ENCODE measurements around the gene MKKS.

The MKKS gene

DNA sequence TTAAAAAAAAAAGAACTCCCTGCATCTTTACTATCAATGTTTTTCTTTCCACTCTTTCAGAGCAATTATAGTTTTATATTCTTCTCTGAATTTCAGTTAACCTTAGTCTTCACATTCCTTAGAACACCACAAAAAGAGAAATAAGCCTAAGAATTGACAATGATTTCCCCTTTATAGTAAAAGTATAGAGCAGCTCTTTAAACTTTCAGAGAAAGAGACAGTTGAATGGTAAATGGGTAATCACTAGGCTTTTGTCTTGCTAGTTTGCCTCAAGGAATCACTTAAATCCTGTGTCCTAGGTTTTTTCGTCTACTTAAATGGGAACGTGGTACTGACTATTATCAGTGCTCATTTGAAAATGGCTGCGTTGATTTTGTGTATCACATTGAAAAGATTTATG lies 32.8 kb upstream of the MKKS start:
- TF ChIP-seq, protein P1, sequence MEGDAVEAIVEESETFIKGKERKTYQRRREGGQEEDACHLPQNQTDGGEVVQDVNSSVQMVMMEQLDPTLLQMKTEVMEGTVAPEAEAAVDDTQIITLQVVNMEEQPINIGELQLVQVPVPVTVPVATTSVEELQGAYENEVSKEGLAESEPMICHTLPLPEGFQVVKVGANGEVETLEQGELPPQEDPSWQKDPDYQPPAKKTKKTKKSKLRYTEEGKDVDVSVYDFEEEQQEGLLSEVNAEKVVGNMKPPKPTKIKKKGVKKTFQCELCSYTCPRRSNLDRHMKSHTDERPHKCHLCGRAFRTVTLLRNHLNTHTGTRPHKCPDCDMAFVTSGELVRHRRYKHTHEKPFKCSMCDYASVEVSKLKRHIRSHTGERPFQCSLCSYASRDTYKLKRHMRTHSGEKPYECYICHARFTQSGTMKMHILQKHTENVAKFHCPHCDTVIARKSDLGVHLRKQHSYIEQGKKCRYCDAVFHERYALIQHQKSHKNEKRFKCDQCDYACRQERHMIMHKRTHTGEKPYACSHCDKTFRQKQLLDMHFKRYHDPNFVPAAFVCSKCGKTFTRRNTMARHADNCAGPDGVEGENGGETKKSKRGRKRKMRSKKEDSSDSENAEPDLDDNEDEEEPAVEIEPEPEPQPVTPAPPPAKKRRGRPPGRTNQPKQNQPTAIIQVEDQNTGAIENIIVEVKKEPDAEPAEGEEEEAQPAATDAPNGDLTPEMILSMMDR (IDR thresholded peaks at IDR 0.05; ENCODE audit: insufficient read depth, low read depth, low read length, missing control alignments) = no peak
- no peak for DNase-seq (ENCODE audit: low read depth)
- H3K4me3 ChIP-seq (ENCODE audit: low read length) = no peak overlapping the region

DNA sequence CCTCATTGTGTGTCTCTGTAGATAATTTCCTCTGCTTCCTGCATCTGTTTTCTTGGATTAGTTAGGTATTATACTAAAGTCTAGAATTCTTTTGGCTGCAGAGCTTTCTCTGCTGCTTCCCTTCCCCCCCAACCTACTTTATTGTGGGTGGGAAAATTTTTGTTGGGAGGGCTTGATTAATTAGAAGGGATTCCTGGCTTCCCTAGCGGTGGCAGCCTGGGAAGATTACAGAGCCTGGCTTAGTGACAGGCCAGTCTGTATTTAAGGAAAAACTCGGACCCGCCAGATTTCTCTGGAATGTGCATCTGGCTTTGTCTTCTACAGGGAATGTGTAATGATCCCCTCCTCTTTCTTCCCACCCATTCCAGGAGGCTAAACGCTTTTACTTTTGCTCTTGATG lies 32.3 kb upstream of the MKKS start:
- TF ChIP-seq, protein P1 (IDR thresholded peaks at IDR 0.05; ENCODE audit: insufficient read depth, low read depth, low read length, missing control alignments) = no peak
- no peak for DNase-seq (ENCODE audit: low read depth)
- no peak overlapping the region for H3K4me3 ChIP-seq (ENCODE audit: low read length)

- no peak for DNase-seq (ENCODE audit: low read depth)
These were observed 31.1 kb upstream of the MKKS start for GRCh38 chr20:10465135-10465534.

DNA sequence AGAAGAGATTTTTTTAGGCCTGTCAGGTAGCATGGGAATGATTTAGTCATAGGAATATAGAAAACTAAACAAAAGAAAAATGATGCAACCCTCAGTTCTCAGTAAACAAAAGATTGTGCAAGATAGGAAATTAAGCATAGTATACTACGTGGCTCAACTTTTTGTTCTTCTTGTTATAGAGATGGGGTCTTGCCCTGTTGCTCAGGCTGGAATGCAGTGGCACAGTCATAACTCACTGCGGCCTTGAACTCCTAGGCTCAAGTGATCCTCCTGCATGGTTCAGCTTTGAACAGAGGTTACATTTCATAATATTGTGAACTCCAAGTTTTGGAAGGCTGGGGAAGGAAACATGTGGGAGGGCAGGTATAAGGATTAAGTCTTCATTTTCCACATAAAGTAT lies 29.6 kb upstream of the MKKS start:
- peak; percentile 69 for DNase-seq (ENCODE audit: low read depth)
- H3K4me3 ChIP-seq (ENCODE audit: low read length) = no peak overlapping the region
- TF ChIP-seq, protein P1 (IDR thresholded peaks at IDR 0.05; ENCODE audit: insufficient read depth, low read depth, low read length, missing control alignments) = no peak

More at GRCh38 chr20:10465135-10465534, 31.1 kb upstream of the MKKS start:
- no peak overlapping the region for H3K4me3 ChIP-seq (ENCODE audit: low read length)
- TF ChIP-seq, protein P1 (IDR thresholded peaks at IDR 0.05; ENCODE audit: insufficient read depth, low read depth, low read length, missing control alignments) = no peak

GRCh38 chr20:10462516-10462915 lies 28.5 kb upstream of the MKKS start:
- TF ChIP-seq, protein P1 (IDR thresholded peaks at IDR 0.05; ENCODE audit: insufficient read depth, low read depth, low read length, missing control alignments) = no peak
- no peak overlapping the region for H3K4me3 ChIP-seq (ENCODE audit: low read length)
- DNase-seq (ENCODE audit: low read depth) = no peak

DNA sequence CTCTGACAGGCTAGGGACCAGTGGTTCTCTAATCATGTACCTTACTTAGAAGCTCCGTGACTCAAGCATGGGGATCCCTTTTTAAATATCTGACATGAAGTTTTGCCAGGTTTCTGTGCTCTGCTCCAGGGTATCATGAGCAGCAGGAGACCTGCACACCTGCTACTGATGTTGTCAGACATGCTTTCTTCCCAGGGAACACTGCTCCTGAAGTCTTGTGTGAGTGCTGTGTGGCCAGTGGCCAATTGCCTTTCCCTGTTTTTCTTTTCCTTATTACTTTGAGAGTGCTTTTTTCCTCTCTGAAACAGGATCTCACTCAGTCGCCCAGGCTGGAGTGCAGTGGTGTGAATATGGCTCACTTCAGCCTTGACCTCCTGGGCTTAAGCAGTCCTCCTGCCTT lies 27.5 kb upstream of the MKKS start:
- no peak overlapping the region for H3K4me3 ChIP-seq (ENCODE audit: low read length)
- no peak for DNase-seq (ENCODE audit: low read depth)
- TF ChIP-seq, protein P1 (IDR thresholded peaks at IDR 0.05; ENCODE audit: insufficient read depth, low read depth, low read length, missing control alignments) = no peak

DNA sequence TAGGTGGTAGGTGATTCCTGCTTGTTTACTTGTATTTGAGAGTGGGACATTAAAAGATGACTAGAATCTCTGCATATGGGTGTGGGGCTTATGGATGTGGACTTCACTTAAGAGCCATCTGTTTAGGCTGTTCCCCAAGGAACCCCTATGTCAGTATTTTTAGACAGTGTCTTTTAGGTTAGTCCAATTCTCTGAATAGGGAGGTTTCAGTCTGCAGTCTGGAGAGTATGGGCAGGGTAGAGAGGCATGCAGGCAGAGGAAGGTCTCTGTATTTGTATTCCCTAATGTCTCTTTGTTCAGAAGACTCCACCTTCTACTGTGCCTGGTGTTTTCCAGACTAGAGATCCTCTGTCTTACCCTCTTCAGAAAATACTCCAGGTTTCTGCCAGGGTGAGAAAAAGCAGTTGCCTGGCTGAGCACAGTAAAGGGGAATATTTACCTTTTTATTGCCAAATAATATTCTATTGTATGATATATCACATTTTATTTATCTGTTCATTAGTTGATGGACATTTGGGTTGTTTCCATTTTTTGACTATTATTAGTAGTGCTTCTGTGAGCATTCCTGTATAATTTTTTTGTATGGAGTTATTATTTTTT lies 20.2 kb upstream of the MKKS start:
- no peak for DNase-seq (ENCODE audit: low read depth)
- TF ChIP-seq, protein P1 (IDR thresholded peaks at IDR 0.05; ENCODE audit: insufficient read depth, low read depth, low read length, missing control alignments) = no peak
- no peak overlapping the region for H3K4me3 ChIP-seq (ENCODE audit: low read length)
